ENCODE data around the gene GPANK1.

GRCh38 chr6:31621320-31621939, 43.4 kb downstream of the GPANK1 start:
- TF ChIP-seq, protein P1, sequence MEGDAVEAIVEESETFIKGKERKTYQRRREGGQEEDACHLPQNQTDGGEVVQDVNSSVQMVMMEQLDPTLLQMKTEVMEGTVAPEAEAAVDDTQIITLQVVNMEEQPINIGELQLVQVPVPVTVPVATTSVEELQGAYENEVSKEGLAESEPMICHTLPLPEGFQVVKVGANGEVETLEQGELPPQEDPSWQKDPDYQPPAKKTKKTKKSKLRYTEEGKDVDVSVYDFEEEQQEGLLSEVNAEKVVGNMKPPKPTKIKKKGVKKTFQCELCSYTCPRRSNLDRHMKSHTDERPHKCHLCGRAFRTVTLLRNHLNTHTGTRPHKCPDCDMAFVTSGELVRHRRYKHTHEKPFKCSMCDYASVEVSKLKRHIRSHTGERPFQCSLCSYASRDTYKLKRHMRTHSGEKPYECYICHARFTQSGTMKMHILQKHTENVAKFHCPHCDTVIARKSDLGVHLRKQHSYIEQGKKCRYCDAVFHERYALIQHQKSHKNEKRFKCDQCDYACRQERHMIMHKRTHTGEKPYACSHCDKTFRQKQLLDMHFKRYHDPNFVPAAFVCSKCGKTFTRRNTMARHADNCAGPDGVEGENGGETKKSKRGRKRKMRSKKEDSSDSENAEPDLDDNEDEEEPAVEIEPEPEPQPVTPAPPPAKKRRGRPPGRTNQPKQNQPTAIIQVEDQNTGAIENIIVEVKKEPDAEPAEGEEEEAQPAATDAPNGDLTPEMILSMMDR (IDR thresholded peaks at IDR 0.05; ENCODE audit: insufficient read depth, low read length) = no peak
- TF ChIP-seq POLR2AphosphoS5 (IDR thresholded peaks at IDR 0.05; ENCODE audit: low read depth) (no peak), GABPA (IDR thresholded peaks at IDR 0.05; ENCODE audit: low read depth) (no peak)
- TF ChIP-seq, protein P2, sequence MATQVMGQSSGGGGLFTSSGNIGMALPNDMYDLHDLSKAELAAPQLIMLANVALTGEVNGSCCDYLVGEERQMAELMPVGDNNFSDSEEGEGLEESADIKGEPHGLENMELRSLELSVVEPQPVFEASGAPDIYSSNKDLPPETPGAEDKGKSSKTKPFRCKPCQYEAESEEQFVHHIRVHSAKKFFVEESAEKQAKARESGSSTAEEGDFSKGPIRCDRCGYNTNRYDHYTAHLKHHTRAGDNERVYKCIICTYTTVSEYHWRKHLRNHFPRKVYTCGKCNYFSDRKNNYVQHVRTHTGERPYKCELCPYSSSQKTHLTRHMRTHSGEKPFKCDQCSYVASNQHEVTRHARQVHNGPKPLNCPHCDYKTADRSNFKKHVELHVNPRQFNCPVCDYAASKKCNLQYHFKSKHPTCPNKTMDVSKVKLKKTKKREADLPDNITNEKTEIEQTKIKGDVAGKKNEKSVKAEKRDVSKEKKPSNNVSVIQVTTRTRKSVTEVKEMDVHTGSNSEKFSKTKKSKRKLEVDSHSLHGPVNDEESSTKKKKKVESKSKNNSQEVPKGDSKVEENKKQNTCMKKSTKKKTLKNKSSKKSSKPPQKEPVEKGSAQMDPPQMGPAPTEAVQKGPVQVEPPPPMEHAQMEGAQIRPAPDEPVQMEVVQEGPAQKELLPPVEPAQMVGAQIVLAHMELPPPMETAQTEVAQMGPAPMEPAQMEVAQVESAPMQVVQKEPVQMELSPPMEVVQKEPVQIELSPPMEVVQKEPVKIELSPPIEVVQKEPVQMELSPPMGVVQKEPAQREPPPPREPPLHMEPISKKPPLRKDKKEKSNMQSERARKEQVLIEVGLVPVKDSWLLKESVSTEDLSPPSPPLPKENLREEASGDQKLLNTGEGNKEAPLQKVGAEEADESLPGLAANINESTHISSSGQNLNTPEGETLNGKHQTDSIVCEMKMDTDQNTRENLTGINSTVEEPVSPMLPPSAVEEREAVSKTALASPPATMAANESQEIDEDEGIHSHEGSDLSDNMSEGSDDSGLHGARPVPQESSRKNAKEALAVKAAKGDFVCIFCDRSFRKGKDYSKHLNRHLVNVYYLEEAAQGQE (IDR thresholded peaks at IDR 0.05; ENCODE audit: insufficient replicate concordance, low read depth) = no peak

Measured in HL-60 (cell line).